CD4-positive, alpha-beta T cell (primary cell): ENCODE results near the gene TMEM30B. TPM values are rescaled to one million over a fixed set of nuclear protein-coding genes. Genes with fewer than 3 reads are reported as not detected.

ENCODE experiments used
- ATAC-seq: fragments of 200-7000 bp; cut with Tn5 transposase; one replicate; pipeline ENCODE4 v1.10.0; 2022; ENCODE audit warnings: mild to moderate bottlenecking; ENCODE audit not compliant: poor library complexity
- CTCF ChIA-PET: fragments of 350-600 bp; sonication (Branson Sonifier 250); formaldehyde crosslinking; loops from one replicate; lab custom pipeline; 2021; ENCODE audit warnings: antibody characterized with exemption, inconsistent platforms; lab: Charles Lee
- POLR2A ChIA-PET: fragments of 350-600 bp; sonication (Branson Sonifier 250); formaldehyde crosslinking; loops from one replicate; lab custom pipeline; 2021; ENCODE audit warnings: antibody characterized with exemption, inconsistent platforms; lab: Charles Lee
- DNase-seq, 14 experiments: peaks; one replicate each; pipeline ENCODE4 v3.0.0-alpha.2; 2013 to 2020; ENCODE audit warnings: mixed read lengths in 2 of 14
- H3K27ac ChIP-seq, 2 donors: one replicate each; pipeline versions ENCODE4 v1.5.1 to v1.7.0; 2013; ENCODE audit warnings: low read length in 2 of 2, low read depth in 1 of 2, mild to moderate bottlenecking in 1 of 2
- H3K27me3 ChIP-seq, 2 experiments: 1 replicate in 1 of 2; 2 replicates in 1 of 2; pipeline versions ENCODE4 v1.6.1 to v1.7.0; 2013; ENCODE audit warnings: low read length in 2 of 2, control low read depth in 1 of 2, mild to moderate bottlenecking in 1 of 2, moderate library complexity in 1 of 2; ENCODE audit not compliant: insufficient read depth in 2 of 2, control insufficient read depth in 1 of 2
- H3K36me3 ChIP-seq: one replicate; pipeline ENCODE4 v1.6.1; 2013; ENCODE audit warnings: low read length, control low read depth; ENCODE audit not compliant: insufficient read depth
- H3K4me1 ChIP-seq: one replicate; pipeline ENCODE4 v1.6.1; 2013; ENCODE audit warnings: low read length, control low read depth; ENCODE audit not compliant: insufficient read depth
- H3K4me3 ChIP-seq: one replicate; pipeline ENCODE4 v1.5.1; 2013; ENCODE audit warnings: mild to moderate bottlenecking, low read length, moderate library complexity
- H3K9me3 ChIP-seq, 2 experiments: 1 replicate in 1 of 2; 2 replicates in 1 of 2; pipeline versions ENCODE4 v1.6.1 to v1.7.0; 2013; ENCODE audit warnings: low read length in 2 of 2, mild to moderate bottlenecking in 2 of 2, control low read depth in 1 of 2, moderate library complexity in 1 of 2; ENCODE audit not compliant: control insufficient read depth in 1 of 2, insufficient read depth in 1 of 2
- H3K27ac Mint-ChIP-seq: one replicate; pipeline ENCODE4 v1.8.0; 2020; ENCODE audit warnings: mixed read lengths
- H3K27me3 Mint-ChIP-seq: one replicate; pipeline ENCODE4 v1.8.0; 2021; ENCODE audit warnings: mixed read lengths
- H3K36me3 Mint-ChIP-seq: one replicate; pipeline ENCODE4 v1.8.0; 2021; ENCODE audit warnings: low read depth, mixed read lengths
- H3K4me1 Mint-ChIP-seq: one replicate; pipeline ENCODE4 v1.8.0; 2021; ENCODE audit warnings: low read depth, mixed read lengths
- H3K4me3 Mint-ChIP-seq: one replicate; pipeline ENCODE4 v1.8.0; 2020; ENCODE audit warnings: mild to moderate bottlenecking, mixed read lengths
- H3K9me3 Mint-ChIP-seq: one replicate; pipeline ENCODE4 v1.8.0; 2020; ENCODE audit warnings: mixed read lengths
- CTCF ChIP-seq: fragments of 200-600 bp; IDR thresholded peaks from one replicate; pipeline ENCODE4 v1.8.0; 2022; ENCODE audit warnings: antibody characterized with exemption, mild to moderate bottlenecking
- intact Hi-C, 2 experiments: fragments of 100-400 bp; cut with DNase I in 1 of 2; cut with micrococcal nuclease in 1 of 2; formaldehyde crosslinking; loops; one replicate each; pipeline versions ENCODE4 v1.15.1 to v1.9.0; 2023 to 2025; cut with DNase I, micrococcal nuclease
- total RNA-seq, 174 experiments: library from RNA in 2 of 174; stranded (reverse) in 2 of 174; gene quantifications; one replicate each; pipeline ENCODE4 v1.2.3 and lab custom pipeline; 2021 to 2026

TMEM30B gene
- total RNA-seq, 2 experiments from 2014 or later: 8.9 to 9.1 TPM

GRCh38 chr14:61296719-61297502 lies 15.8 kb upstream of the TMEM30B start:
- peak in 4 of 14 experiments; percentile 23 to 80 (median 75) for DNase-seq
- peak; percentile 77 for TF ChIP-seq CTCF
- peak; percentile 76 for ATAC-seq
- Histone ChIP-seq H3K36me3 (no peaks in the 10 kb centered on the region), H3K27me3 (no peaks in the 10 kb centered on the region), H3K9me3 (no peaks in the 10 kb centered on the region), H3K27ac (no peak overlapping the region), H3K4me3 (no peak overlapping the region), H3K4me1 (peaks cover 18% of the 10 kb centered on the region)
- ChIA-PET POLR2A (interaction anchor here (0.7 to 0.9 kb wide), 2 partner anchors 25 to 34 kb away, joined by 3 read pairs; partner anchors contain the start of gene PRKCH), CTCF (interaction anchor here (0.7 to 2.3 kb wide), 14 partner anchors 11 to 541 kb away, joined by 3 to 9 read pairs (median 3); partner anchors contain the start of gene PRKCH)
- Mint-ChIP-seq H3K27me3 (no peaks in the 10 kb centered on the region), H3K36me3 (peaks cover 8% of the 10 kb centered on the region), H3K27ac (no peak overlapping the region), H3K4me3 (no peak overlapping the region), H3K9me3 (no peaks in the 10 kb centered on the region), H3K4me1 (peaks cover 56% of the 10 kb centered on the region)
- intact Hi-C loops: loop anchor here (1.0 to 5.0 kb wide), 6 partner anchors 84 to 540 kb away; no protein-coding TSS in a partner anchor

- H3K27ac Mint-ChIP-seq: peak overlapping the region; percentile 8
- Histone ChIP-seq H3K4me3 (no peak overlapping the region), H3K27ac (no peak overlapping the region), H3K4me1 (peaks cover 18% of the 10 kb centered on the region), H3K9me3 (no peaks in the 10 kb centered on the region), H3K36me3 (no peaks in the 10 kb centered on the region), H3K27me3 (no peaks in the 10 kb centered on the region)
- no peak for DNase-seq
- no peaks in the 10 kb centered on the region for H3K27me3 Mint-ChIP-seq
- no peak for ATAC-seq
- ChIA-PET POLR2A (interaction anchor here (0.7 to 0.9 kb wide), 2 partner anchors 25 to 35 kb away, joined by 3 read pairs; partner anchors contain the start of gene PRKCH), CTCF (interaction anchor here (0.7 to 2.3 kb wide), 12 partner anchors 12 to 541 kb away, joined by 3 to 9 read pairs (median 3); partner anchors contain the start of gene PRKCH)
- H3K36me3 Mint-ChIP-seq: peaks cover 3% of the 10 kb centered on the region
- no peak overlapping the region for H3K4me3 Mint-ChIP-seq
- peaks cover 56% of the 10 kb centered on the region for H3K4me1 Mint-ChIP-seq
- no peaks in the 10 kb centered on the region for H3K9me3 Mint-ChIP-seq
- no peak for TF ChIP-seq CTCF
- intact Hi-C loops: loop anchor here (2.0 to 5.0 kb wide), 5 partner anchors 86 to 541 kb away; no protein-coding TSS in a partner anchor
Observed at GRCh38 chr14:61296151-61296550, 15.0 kb upstream of the TMEM30B start.

GRCh38 chr14:61290701-61291100 lies 9.6 kb upstream of the TMEM30B start:
- POLR2A ChIA-PET: no interaction called here
- H3K27ac Mint-ChIP-seq: no peak overlapping the region
- intact Hi-C loops: no loop called here

More at GRCh38 chr14:61290701-61291100, 9.6 kb upstream of the TMEM30B start:
- Mint-ChIP-seq H3K9me3 (no peaks in the 10 kb centered on the region), H3K27me3 (no peaks in the 10 kb centered on the region), H3K4me3 (no peak overlapping the region), H3K36me3 (no peaks in the 10 kb centered on the region), H3K4me1 (peaks cover 8% of the 10 kb centered on the region)
- H3K27me3 ChIP-seq: no peaks in the 10 kb centered on the region
- H3K36me3 ChIP-seq: no peaks in the 10 kb centered on the region
- H3K9me3 ChIP-seq: no peaks in the 10 kb centered on the region
- no peak overlapping the region for H3K27ac ChIP-seq
- TF ChIP-seq CTCF: no peak
- no peak for DNase-seq
- H3K4me1 ChIP-seq: no peaks in the 10 kb centered on the region
- CTCF ChIA-PET: interaction anchor here (0.7 to 0.8 kb wide), 2 partner anchors 10 to 96 kb away, joined by 3 to 4 read pairs; no protein-coding TSS in a partner anchor
- H3K4me3 ChIP-seq: no peak overlapping the region
- ATAC-seq: no peak
